Measurements from ENCODE around the gene BLNK. TPM values are rescaled to one million over a fixed set of nuclear protein-coding genes. Genes with fewer than 3 reads are reported as not detected.
A peak's percentile ranks its signal among the peaks of the same experiment; 100 is the strongest.

Gene BLNK
- total and polyA plus RNA-seq, 9 donors: 1.2 to 3.2 (median 1.6) TPM

GRCh38 chr10:96263176-96263575 is 8.2 kb downstream of the BLNK start:
- WGBS (ENCODE audit: insufficient coverage): 46% methylated on average over 4 of the region's 4 CpGs
- H3K9me3 ChIP-seq (replicated peaks; ENCODE audit: control insufficient read depth, low read depth, low read length): no peaks in the 10 kb centered on the region
- H3K36me3 ChIP-seq (ENCODE audit: control insufficient read depth, insufficient read depth, low read length): no peaks in the 10 kb centered on the region
- H3K27ac ChIP-seq (ENCODE audit: low read length): no peak overlapping the region
- no peak overlapping the region for H3K4me3 ChIP-seq (ENCODE audit: low read length)
- no peaks in the 10 kb centered on the region for H3K27me3 ChIP-seq (ENCODE audit: control insufficient read depth, insufficient read depth, low read length)
- no peak for DNase-seq
- H3K4me1 ChIP-seq (ENCODE audit: control insufficient read depth, insufficient read depth, low read length): peaks cover 7% of the 10 kb centered on the region

- no CpG with 5 or more reads among the region's 3 CpGs for WGBS (ENCODE audit: insufficient coverage)
Measured at GRCh38 chr10:96261930-96262329, 9.4 kb downstream of the BLNK start.

GRCh38 chr10:96261132-96261531 is 10.2 kb downstream of the BLNK start:
- DNase-seq: no peak
- Histone ChIP-seq H3K27me3 (ENCODE audit: control insufficient read depth, insufficient read depth, low read length) (no peaks in the 10 kb centered on the region), H3K27ac (ENCODE audit: low read length) (no peak overlapping the region), H3K9me3 (replicated peaks; ENCODE audit: control insufficient read depth, low read depth, low read length) (no peaks in the 10 kb centered on the region), H3K4me1 (ENCODE audit: control insufficient read depth, insufficient read depth, low read length) (peaks cover 11% of the 10 kb centered on the region), H3K4me3 (ENCODE audit: low read length) (no peak overlapping the region), H3K36me3 (ENCODE audit: control insufficient read depth, insufficient read depth, low read length) (no peaks in the 10 kb centered on the region)
- WGBS (ENCODE audit: insufficient coverage): no CpG with 5 or more reads among the region's 2 CpGs

More at GRCh38 chr10:96261930-96262329, 9.4 kb downstream of the BLNK start:
- H3K4me1 ChIP-seq (ENCODE audit: control insufficient read depth, insufficient read depth, low read length): peaks cover 11% of the 10 kb centered on the region
- no peak overlapping the region for H3K4me3 ChIP-seq (ENCODE audit: low read length)
- DNase-seq: no peak
- no peaks in the 10 kb centered on the region for H3K27me3 ChIP-seq (ENCODE audit: control insufficient read depth, insufficient read depth, low read length)
- no peak overlapping the region for H3K27ac ChIP-seq (ENCODE audit: low read length)
- H3K36me3 ChIP-seq (ENCODE audit: control insufficient read depth, insufficient read depth, low read length): no peaks in the 10 kb centered on the region
- H3K9me3 ChIP-seq (replicated peaks; ENCODE audit: control insufficient read depth, low read depth, low read length): no peaks in the 10 kb centered on the region

GRCh38 chr10:96260014-96260413 is 11.4 kb downstream of the BLNK start:
- no peak for DNase-seq
- WGBS (ENCODE audit: insufficient coverage): no CpG with 5 or more reads among the region's 3 CpGs
- Histone ChIP-seq H3K9me3 (replicated peaks; ENCODE audit: control insufficient read depth, low read depth, low read length) (no peaks in the 10 kb centered on the region), H3K4me3 (ENCODE audit: low read length) (no peak overlapping the region), H3K27ac (ENCODE audit: low read length) (no peak overlapping the region), H3K4me1 (ENCODE audit: control insufficient read depth, insufficient read depth, low read length) (peaks cover 15% of the 10 kb centered on the region), H3K36me3 (ENCODE audit: control insufficient read depth, insufficient read depth, low read length) (no peaks in the 10 kb centered on the region), H3K27me3 (ENCODE audit: control insufficient read depth, insufficient read depth, low read length) (no peaks in the 10 kb centered on the region)

GRCh38 chr10:96259150-96259549 is 12.2 kb downstream of the BLNK start:
- Histone ChIP-seq H3K4me1 (ENCODE audit: control insufficient read depth, insufficient read depth, low read length) (peaks cover 15% of the 10 kb centered on the region), H3K4me3 (ENCODE audit: low read length) (no peak overlapping the region), H3K27me3 (ENCODE audit: control insufficient read depth, insufficient read depth, low read length) (no peaks in the 10 kb centered on the region), H3K27ac (ENCODE audit: low read length) (no peak overlapping the region), H3K36me3 (ENCODE audit: control insufficient read depth, insufficient read depth, low read length) (no peaks in the 10 kb centered on the region), H3K9me3 (replicated peaks; ENCODE audit: control insufficient read depth, low read depth, low read length) (no peaks in the 10 kb centered on the region)
- DNase-seq: no peak
- 61% methylated on average over 2 of the region's 6 CpGs for WGBS (ENCODE audit: insufficient coverage)

GRCh38 chr10:96257944-96258343 is 13.4 kb downstream of the BLNK start:
- H3K4me3 ChIP-seq (ENCODE audit: low read length): no peak overlapping the region
- no peak overlapping the region for H3K27ac ChIP-seq (ENCODE audit: low read length)
- peak; percentile 85 for DNase-seq
- WGBS (ENCODE audit: insufficient coverage): 14% methylated on average over 1 of the region's 4 CpGs
- no peaks in the 10 kb centered on the region for H3K36me3 ChIP-seq (ENCODE audit: control insufficient read depth, insufficient read depth, low read length)
- peaks cover 12% of the 10 kb centered on the region for H3K4me1 ChIP-seq (ENCODE audit: control insufficient read depth, insufficient read depth, low read length)
- H3K9me3 ChIP-seq (replicated peaks; ENCODE audit: control insufficient read depth, low read depth, low read length): no peaks in the 10 kb centered on the region
- no peaks in the 10 kb centered on the region for H3K27me3 ChIP-seq (ENCODE audit: control insufficient read depth, insufficient read depth, low read length)

- H3K36me3 ChIP-seq (ENCODE audit: control insufficient read depth, insufficient read depth, low read length): no peaks in the 10 kb centered on the region
- peaks cover 11% of the 10 kb centered on the region for H3K4me1 ChIP-seq (ENCODE audit: control insufficient read depth, insufficient read depth, low read length)
- H3K27me3 ChIP-seq (ENCODE audit: control insufficient read depth, insufficient read depth, low read length): no peaks in the 10 kb centered on the region
- H3K27ac ChIP-seq (ENCODE audit: low read length): no peak overlapping the region
- DNase-seq: no peak
- H3K9me3 ChIP-seq (replicated peaks; ENCODE audit: control insufficient read depth, low read depth, low read length): no peaks in the 10 kb centered on the region
- no peak overlapping the region for H3K4me3 ChIP-seq (ENCODE audit: low read length)
- no CpG with 5 or more reads among the region's 6 CpGs for WGBS (ENCODE audit: insufficient coverage)
Measured at GRCh38 chr10:96255549-96256333, 15.6 kb downstream of the BLNK start.

- WGBS (ENCODE audit: insufficient coverage): 59% methylated on average over 2 of the region's 5 CpGs
- Histone ChIP-seq H3K36me3 (ENCODE audit: control insufficient read depth, insufficient read depth, low read length) (no peaks in the 10 kb centered on the region), H3K4me3 (ENCODE audit: low read length) (no peak overlapping the region), H3K27me3 (ENCODE audit: control insufficient read depth, insufficient read depth, low read length) (no peaks in the 10 kb centered on the region), H3K27ac (ENCODE audit: low read length) (no peak overlapping the region), H3K4me1 (ENCODE audit: control insufficient read depth, insufficient read depth, low read length) (peaks cover 11% of the 10 kb centered on the region), H3K9me3 (replicated peaks; ENCODE audit: control insufficient read depth, low read depth, low read length) (no peaks in the 10 kb centered on the region)
- DNase-seq: no peak
Measured at GRCh38 chr10:96254976-96255375, 16.4 kb downstream of the BLNK start.

- Histone ChIP-seq H3K4me1 (ENCODE audit: control insufficient read depth, insufficient read depth, low read length) (peaks cover 6% of the 10 kb centered on the region), H3K9me3 (replicated peaks; ENCODE audit: control insufficient read depth, low read depth, low read length) (no peaks in the 10 kb centered on the region), H3K4me3 (ENCODE audit: low read length) (no peak overlapping the region), H3K27ac (ENCODE audit: low read length) (no peak overlapping the region), H3K36me3 (ENCODE audit: control insufficient read depth, insufficient read depth, low read length) (no peaks in the 10 kb centered on the region), H3K27me3 (ENCODE audit: control insufficient read depth, insufficient read depth, low read length) (no peaks in the 10 kb centered on the region)
- WGBS (ENCODE audit: insufficient coverage): 100% methylated on average over 1 of the region's 5 CpGs
- no peak for DNase-seq
Measured at GRCh38 chr10:96252730-96253129, 18.6 kb downstream of the BLNK start.

- H3K4me3 ChIP-seq (ENCODE audit: low read length): no peak overlapping the region
- WGBS (ENCODE audit: insufficient coverage): 75% methylated on average over 1 of the region's 1 CpG
- H3K36me3 ChIP-seq (ENCODE audit: control insufficient read depth, insufficient read depth, low read length): no peaks in the 10 kb centered on the region
- no peak for DNase-seq
- no peak overlapping the region for H3K27ac ChIP-seq (ENCODE audit: low read length)
- H3K27me3 ChIP-seq (ENCODE audit: control insufficient read depth, insufficient read depth, low read length): no peaks in the 10 kb centered on the region
- H3K9me3 ChIP-seq (replicated peaks; ENCODE audit: control insufficient read depth, low read depth, low read length): no peaks in the 10 kb centered on the region
- H3K4me1 ChIP-seq (ENCODE audit: control insufficient read depth, insufficient read depth, low read length): no peaks in the 10 kb centered on the region
Measured at GRCh38 chr10:96250349-96250748, 21.0 kb downstream of the BLNK start.

Measured in muscle of leg (tissue), 11 donors.